Naive B cell (primary cell): Measurements from ENCODE around the gene C6orf136. TPM values are rescaled to one million over a fixed set of nuclear protein-coding genes. Genes with fewer than 3 reads are reported as not detected.
"Not testable (repeated sequence)": the region's sequence is repeated elsewhere in the genome, so short reads cannot be mapped to it uniquely, and the experiment has no call there.

Experiments
- ATAC-seq, 2 donors: fragments of 150-1000 bp; cut with Tn5 transposase; 2 replicates each; pipeline ENCODE4 v1.10.0; 2021; ENCODE audit warnings: low read depth in 2 of 2, mild to moderate bottlenecking in 2 of 2, moderate library complexity in 2 of 2
- DNase-seq: peaks from one replicate; pipeline ENCODE4 v3.0.0; 2022
- H3K27ac Mint-ChIP-seq, 6 donors: one replicate each; pipeline ENCODE4 v1.8.0; 2020 to 2022; ENCODE audit warnings: mild to moderate bottlenecking in 6 of 6, mixed read lengths in 6 of 6, moderate library complexity in 5 of 6, inconsistent platforms in 2 of 6
- H3K27me3 Mint-ChIP-seq, 3 donors: one replicate each; pipeline ENCODE4 v1.8.0; 2021 to 2022; ENCODE audit warnings: mixed read lengths in 3 of 3, mild to moderate bottlenecking in 1 of 3
- H3K36me3 Mint-ChIP-seq, 2 donors: one replicate each; pipeline ENCODE4 v1.8.0; 2020 to 2022; ENCODE audit warnings: mixed read lengths in 2 of 2, inconsistent platforms in 1 of 2, mild to moderate bottlenecking in 1 of 2
- H3K4me1 Mint-ChIP-seq, 3 donors: one replicate each; pipeline ENCODE4 v1.8.0; 2020 to 2022; ENCODE audit warnings: mixed read lengths in 3 of 3, inconsistent platforms in 1 of 3, mild to moderate bottlenecking in 1 of 3, moderate library complexity in 1 of 3
- H3K4me3 Mint-ChIP-seq, 8 donors: one replicate each; pipeline ENCODE4 v1.8.0; 2020 to 2022; ENCODE audit warnings: mild to moderate bottlenecking in 8 of 8, mixed read lengths in 8 of 8, moderate library complexity in 8 of 8, inconsistent platforms in 2 of 8
- H3K9me3 Mint-ChIP-seq, 7 donors: one replicate each; pipeline ENCODE4 v1.8.0; 2020 to 2022; ENCODE audit warnings: mixed read lengths in 7 of 7, mild to moderate bottlenecking in 5 of 7, inconsistent platforms in 2 of 7, moderate library complexity in 1 of 7
- polyA plus RNA-seq, 6 donors: library from polyadenylated mRNA; unstranded; fragments of 300-500 nt; fragmentation: Illumina TruSeq; gene quantifications; one replicate each; pipeline ENCODE4 v1.2.3, GENCODE V29; 2021; ENCODE audit warnings: low read depth in 6 of 6

C6orf136 gene, protein sequence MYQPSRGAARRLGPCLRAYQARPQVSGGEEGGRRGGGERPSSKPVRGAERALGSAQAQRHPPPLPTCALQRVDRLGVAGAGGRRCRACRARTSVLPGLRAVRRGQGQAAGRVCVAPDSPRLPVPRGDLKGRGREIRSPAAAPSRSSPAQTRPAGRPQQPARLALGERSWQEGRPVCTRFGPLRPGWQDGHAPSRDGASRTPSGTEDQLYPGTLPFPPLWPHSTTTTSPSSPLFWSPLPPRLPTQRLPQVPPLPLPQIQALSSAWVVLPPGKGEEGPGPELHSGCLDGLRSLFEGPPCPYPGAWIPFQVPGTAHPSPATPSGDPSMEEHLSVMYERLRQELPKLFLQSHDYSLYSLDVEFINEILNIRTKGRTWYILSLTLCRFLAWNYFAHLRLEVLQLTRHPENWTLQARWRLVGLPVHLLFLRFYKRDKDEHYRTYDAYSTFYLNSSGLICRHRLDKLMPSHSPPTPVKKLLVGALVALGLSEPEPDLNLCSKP
- 10 to 100 TPM in 4 of 6 donors, 1 to 10 TPM in 2; 8.1 to 15.5 (median 12.2) TPM for polyA plus RNA-seq

- Mint-ChIP-seq H3K27ac (peak within 1 kb of the TSS; percentile 75 to 94 (median 92)), H3K4me1 (peaks cover 33 to 48% (median 34%) of the 10 kb centered on the region in 3 donors), H3K36me3 (no peaks in the 10 kb centered on the region), H3K4me3 (peak within 1 kb of the TSS; percentile 83 to 95 (median 90)), H3K9me3 (no peaks in the 10 kb centered on the region), H3K27me3 (no peaks in the 10 kb centered on the region)
- ATAC-seq = peak; percentile 74 to 81
- DNase-seq = peak; percentile 89
Measured at GRCh38 chr6:30646450-30647241, at the start of gene C6orf136. TSS of gene C6orf136 (plus strand) at chr6:30647133. CDS start at chr6:30647232, 99 bp downstream.

DNA sequence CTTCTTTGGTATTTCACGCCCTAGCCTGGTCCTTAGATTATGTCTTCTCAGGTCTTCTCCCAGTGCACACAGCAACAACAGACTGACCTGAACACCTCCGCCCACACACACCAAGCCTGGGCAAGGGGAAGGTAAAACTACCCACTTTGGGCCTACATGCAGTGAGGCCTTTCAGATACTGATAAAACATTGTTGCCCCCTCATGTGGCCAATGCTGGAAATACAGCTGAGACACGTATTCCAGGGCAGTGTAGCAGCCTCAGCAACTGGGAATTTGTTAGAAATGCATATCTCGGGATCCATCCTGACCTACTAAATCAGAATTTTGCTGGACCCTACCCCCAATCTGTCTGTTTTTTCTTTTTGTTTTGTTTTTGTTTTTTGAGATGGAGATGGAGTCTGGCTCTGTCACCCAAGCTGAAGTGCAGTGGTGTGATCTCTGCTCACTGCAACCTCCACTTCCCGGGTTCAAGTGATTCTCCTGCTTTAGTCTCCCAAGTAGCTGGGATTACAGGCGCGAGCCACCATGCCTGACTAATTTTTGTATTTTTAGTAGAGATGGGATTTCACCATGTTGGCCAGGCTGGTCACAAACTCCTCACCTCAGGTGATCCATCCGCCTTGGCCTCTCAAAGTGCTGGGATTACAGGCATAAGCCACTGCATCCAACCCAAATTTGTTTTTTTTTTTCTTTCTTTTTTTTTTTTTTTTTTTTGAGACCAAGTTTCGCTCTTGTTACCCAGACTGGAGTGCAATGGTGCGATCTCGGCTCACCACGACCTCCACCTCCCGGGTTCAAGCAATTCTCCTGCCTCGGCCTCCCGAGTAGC, 49.4 kb upstream of the C6orf136 start:
- DNase-seq (peak; percentile 70), ATAC-seq (peak; percentile 88 to 92)
- H3K4me1 Mint-ChIP-seq = peaks cover 6 to 13% (median 10%) of the 10 kb centered on the region in 3 donors
- peak overlapping the region in 1 of 8 donors; percentile 19 for H3K4me3 Mint-ChIP-seq
- H3K36me3 Mint-ChIP-seq, H3K9me3 Mint-ChIP-seq, H3K27me3 Mint-ChIP-seq: not testable (repeated sequence)
- peak overlapping the region in 4 of 6 donors; percentile 13 to 80 (median 60) for H3K27ac Mint-ChIP-seq

- no peak for DNase-seq
- H3K4me3 Mint-ChIP-seq = peak overlapping the region in 1 of 8 donors; percentile 35
- peaks cover 4 to 15% of the 10 kb centered on the region in 2 donors for H3K36me3 Mint-ChIP-seq
- peak overlapping the region in 5 of 6 donors; percentile 7 to 72 (median 59) for H3K27ac Mint-ChIP-seq
- peaks cover 14 to 16% (median 15%) of the 10 kb centered on the region in 3 donors for H3K4me1 Mint-ChIP-seq
- no peak for ATAC-seq
- no peaks in the 10 kb centered on the region for H3K9me3 Mint-ChIP-seq
- H3K27me3 Mint-ChIP-seq = no peaks in the 10 kb centered on the region
Measured at GRCh38 chr6:30598912-30599624, 47.9 kb upstream of the C6orf136 start.

- Mint-ChIP-seq H3K4me3 (peak overlapping the region in 1 of 8 donors; percentile 35), H3K27ac (peak overlapping the region in 4 of 6 donors; percentile 7 to 61 (median 48)), H3K36me3 (peaks cover 4 to 20% of the 10 kb centered on the region in 2 donors), H3K9me3 (no peaks in the 10 kb centered on the region), H3K4me1 (peaks cover 14 to 19% (median 16%) of the 10 kb centered on the region in 3 donors), H3K27me3 (no peaks in the 10 kb centered on the region)
- ATAC-seq = no peak
- DNase-seq = no peak
Measured at GRCh38 chr6:30599625-30600324, 47.2 kb upstream of the C6orf136 start.

DNA sequence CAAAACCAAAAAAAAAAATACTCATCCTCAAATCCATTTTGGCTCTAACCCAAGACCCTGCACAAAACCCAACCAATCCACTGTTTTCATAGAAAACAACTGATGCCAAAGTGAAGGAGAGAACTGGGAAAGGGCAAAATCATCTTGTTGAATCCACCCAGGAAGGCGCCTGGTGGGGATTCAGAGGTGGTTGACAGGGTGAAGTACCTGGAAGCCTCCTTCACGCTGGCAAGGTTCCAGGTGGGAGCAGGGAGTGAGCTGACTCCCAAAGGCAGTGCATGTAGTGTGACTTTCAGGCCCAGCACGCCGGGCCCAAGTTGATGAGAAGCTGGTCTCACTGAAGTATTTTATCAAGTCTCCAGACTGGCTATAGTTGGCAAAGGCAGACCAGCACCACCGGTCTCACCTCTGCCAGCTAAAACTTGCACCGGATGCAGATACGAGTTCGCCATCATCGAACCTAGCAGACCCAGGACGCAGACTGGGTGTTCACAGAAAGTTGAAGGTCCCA, 46.4 kb upstream of the C6orf136 start:
- H3K4me3 Mint-ChIP-seq = no peak overlapping the region

DNA sequence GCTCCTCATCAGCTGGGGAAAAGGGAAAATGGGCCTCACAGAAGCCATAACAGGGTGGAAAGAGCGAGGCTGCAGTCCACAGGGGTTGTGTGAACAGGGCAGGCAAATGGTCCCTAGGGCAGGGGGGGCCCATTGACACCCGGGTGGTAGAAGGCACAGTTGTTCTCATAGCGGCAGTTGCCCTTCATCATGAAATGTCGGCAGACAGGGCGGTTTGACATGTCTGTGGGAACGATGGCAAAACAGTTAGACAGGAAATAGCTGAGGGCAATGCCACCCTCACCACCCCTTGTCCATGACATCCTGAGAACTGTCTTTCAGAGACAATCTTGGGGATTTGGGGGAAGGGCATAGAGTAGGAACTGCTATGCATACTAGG, 45.5 kb upstream of the C6orf136 start:
- Mint-ChIP-seq H3K36me3 (peaks cover 15 to 27% of the 10 kb centered on the region in 2 donors), H3K27me3 (no peaks in the 10 kb centered on the region), H3K9me3 (no peaks in the 10 kb centered on the region), H3K4me1 (peaks cover 16 to 19% (median 18%) of the 10 kb centered on the region in 3 donors), H3K4me3 (no peak overlapping the region), H3K27ac (peak overlapping the region in 4 of 6 donors; percentile 47 to 91 (median 62))
- ATAC-seq (no peak), DNase-seq (no peak)

More for the DNA sequence above, 46.4 kb upstream of the C6orf136 start:
- Mint-ChIP-seq H3K36me3 (peaks cover 8 to 20% of the 10 kb centered on the region in 2 donors), H3K9me3 (no peaks in the 10 kb centered on the region), H3K4me1 (peaks cover 14 to 19% (median 14%) of the 10 kb centered on the region in 3 donors), H3K27me3 (no peaks in the 10 kb centered on the region), H3K27ac (no peak overlapping the region)
- no peak for DNase-seq
- no peak for ATAC-seq

- ATAC-seq = no peak
Measured at GRCh38 chr6:30601815-30602641, 44.9 kb upstream of the C6orf136 start.

GRCh38 chr6:30603961-30604360, 43.0 kb upstream of the C6orf136 start:
- Mint-ChIP-seq H3K4me1 (peaks cover 17 to 22% (median 18%) of the 10 kb centered on the region in 3 donors), H3K4me3 (no peak overlapping the region), H3K27me3 (no peaks in the 10 kb centered on the region), H3K27ac (peak overlapping the region in 2 of 6 donors; percentile 42 to 88), H3K9me3 (no peaks in the 10 kb centered on the region), H3K36me3 (peaks cover 21 to 35% of the 10 kb centered on the region in 2 donors)
- no peak for DNase-seq
- no peak for ATAC-seq

More at GRCh38 chr6:30601815-30602641, 44.9 kb upstream of the C6orf136 start:
- Mint-ChIP-seq H3K27me3 (no peaks in the 10 kb centered on the region), H3K4me3 (no peak overlapping the region), H3K4me1 (peaks cover 15 to 19% (median 16%) of the 10 kb centered on the region in 3 donors), H3K36me3 (peaks cover 16 to 28% of the 10 kb centered on the region in 2 donors), H3K27ac (peak overlapping the region in 3 of 6 donors; percentile 47 to 62 (median 57)), H3K9me3 (no peaks in the 10 kb centered on the region)
- no peak for DNase-seq

GRCh38 chr6:30610065-30610464, 36.9 kb upstream of the C6orf136 start:
- H3K4me1 Mint-ChIP-seq = peaks cover 41 to 66% (median 63%) of the 10 kb centered on the region in 3 donors
- peaks cover 19 to 21% of the 10 kb centered on the region in 2 donors for H3K36me3 Mint-ChIP-seq
- peak overlapping the region in 1 of 8 donors; percentile 29 for H3K4me3 Mint-ChIP-seq
- ATAC-seq = no peak
- peak overlapping the region in 4 of 6 donors; percentile 68 to 100 (median 85) for H3K27ac Mint-ChIP-seq
- no peak for DNase-seq
- H3K9me3 Mint-ChIP-seq = no peaks in the 10 kb centered on the region
- no peaks in the 10 kb centered on the region for H3K27me3 Mint-ChIP-seq

- Mint-ChIP-seq H3K36me3 (peaks cover 20 to 28% of the 10 kb centered on the region in 2 donors), H3K9me3 (no peaks in the 10 kb centered on the region), H3K4me1 (peaks cover 39 to 63% (median 63%) of the 10 kb centered on the region in 3 donors), H3K27me3 (no peaks in the 10 kb centered on the region), H3K4me3 (no peak overlapping the region), H3K27ac (peak overlapping the region; percentile 47 to 100 (median 86))
- ATAC-seq = no peak
- no peak for DNase-seq
Measured at GRCh38 chr6:30611150-30611855, 35.6 kb upstream of the C6orf136 start.
